Cardiac muscle cell (in vitro differentiated cells and primary cell): ENCODE measurements around the gene KIF4A. TPM values are rescaled to one million over a fixed set of nuclear protein-coding genes. Genes with fewer than 3 reads are reported as not detected.
A peak's percentile ranks its signal among the peaks of the same experiment; 100 is the strongest.

Source experiments
- DNase-seq, 2 donors: peaks; one replicate each; pipeline versions ENCODE4 v3.0.0 to v3.0.0-alpha.2; 2010 to 2017; ENCODE audit warnings: low read depth in 1 of 2, low spot score in 1 of 2
- H3K27ac ChIP-seq: fragments of 200-600 bp; sonication (generic); 2 replicates; pipeline ENCODE4 v1.5.1; 2016
- H3K27me3 ChIP-seq: fragments of 200-600 bp; sonication (generic); 2 replicates; pipeline ENCODE4 v1.6.0; 2016; ENCODE audit warnings: control low read depth
- H3K36me3 ChIP-seq: fragments of 200-600 bp; sonication (generic); 2 replicates; pipeline ENCODE4 v1.5.1; 2016; ENCODE audit warnings: control low read depth
- H3K4me1 ChIP-seq: fragments of 200-600 bp; sonication (generic); 2 replicates; pipeline ENCODE4 v1.8.1; 2017; ENCODE audit warnings: low read depth, mild to moderate bottlenecking, mixed run types
- H3K4me3 ChIP-seq: fragments of 200-600 bp; sonication (generic); 2 replicates; pipeline ENCODE4 v1.5.1; 2016; ENCODE audit warnings: mild to moderate bottlenecking
- H3K9me3 ChIP-seq: fragments of 200-600 bp; sonication (generic); 2 replicates; pipeline ENCODE4 v1.5.1; 2017; ENCODE audit warnings: low read depth, mild to moderate bottlenecking, control low read depth
- polyA plus RNA-seq: library from polyadenylated mRNA; unstranded; fragments of >200 nt; fragmentation: Nextera tagmentation; extraction: Ambion mirVana; gene quantifications from 2 replicates; pipeline ENCODE4 v1.2.1, GENCODE V29; 2016
- total RNA-seq: library from RNA; depleted of rRNA; stranded (reverse); fragments of >200 nt; gene quantifications from 2 replicates; pipeline ENCODE4 v1.2.3, GENCODE V29; 2016
- TF ChIP-seq, protein P1 (sequence below): IDR thresholded peaks from 2 replicates; pipeline ENCODE4 v1.5.1; 2012; ENCODE audit warnings: low read depth, mild to moderate bottlenecking, low read length

The KIF4A gene
- total and polyA plus RNA-seq, 2 experiments from 2014 or later, result 4.7 to 25.1 TPM

GRCh38 chrX:70331161-70331560 lies 41.3 kb downstream of the KIF4A start:
- Histone ChIP-seq H3K4me3 (no peak overlapping the region), H3K27me3 (no peaks in the 10 kb centered on the region), H3K27ac (no peak overlapping the region), H3K9me3 (no peaks in the 10 kb centered on the region), H3K36me3 (no peaks in the 10 kb centered on the region), H3K4me1 (no peaks in the 10 kb centered on the region)
- DNase-seq, result peak in 1 of 2 donors; percentile 67
- TF ChIP-seq, protein P1, sequence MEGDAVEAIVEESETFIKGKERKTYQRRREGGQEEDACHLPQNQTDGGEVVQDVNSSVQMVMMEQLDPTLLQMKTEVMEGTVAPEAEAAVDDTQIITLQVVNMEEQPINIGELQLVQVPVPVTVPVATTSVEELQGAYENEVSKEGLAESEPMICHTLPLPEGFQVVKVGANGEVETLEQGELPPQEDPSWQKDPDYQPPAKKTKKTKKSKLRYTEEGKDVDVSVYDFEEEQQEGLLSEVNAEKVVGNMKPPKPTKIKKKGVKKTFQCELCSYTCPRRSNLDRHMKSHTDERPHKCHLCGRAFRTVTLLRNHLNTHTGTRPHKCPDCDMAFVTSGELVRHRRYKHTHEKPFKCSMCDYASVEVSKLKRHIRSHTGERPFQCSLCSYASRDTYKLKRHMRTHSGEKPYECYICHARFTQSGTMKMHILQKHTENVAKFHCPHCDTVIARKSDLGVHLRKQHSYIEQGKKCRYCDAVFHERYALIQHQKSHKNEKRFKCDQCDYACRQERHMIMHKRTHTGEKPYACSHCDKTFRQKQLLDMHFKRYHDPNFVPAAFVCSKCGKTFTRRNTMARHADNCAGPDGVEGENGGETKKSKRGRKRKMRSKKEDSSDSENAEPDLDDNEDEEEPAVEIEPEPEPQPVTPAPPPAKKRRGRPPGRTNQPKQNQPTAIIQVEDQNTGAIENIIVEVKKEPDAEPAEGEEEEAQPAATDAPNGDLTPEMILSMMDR, result no peak

GRCh38 chrX:70332600-70332999 lies 42.7 kb downstream of the KIF4A start:
- no peaks in the 10 kb centered on the region for H3K9me3 ChIP-seq
- TF ChIP-seq, protein P1, result peak; percentile 24
- no peak for DNase-seq

DNA sequence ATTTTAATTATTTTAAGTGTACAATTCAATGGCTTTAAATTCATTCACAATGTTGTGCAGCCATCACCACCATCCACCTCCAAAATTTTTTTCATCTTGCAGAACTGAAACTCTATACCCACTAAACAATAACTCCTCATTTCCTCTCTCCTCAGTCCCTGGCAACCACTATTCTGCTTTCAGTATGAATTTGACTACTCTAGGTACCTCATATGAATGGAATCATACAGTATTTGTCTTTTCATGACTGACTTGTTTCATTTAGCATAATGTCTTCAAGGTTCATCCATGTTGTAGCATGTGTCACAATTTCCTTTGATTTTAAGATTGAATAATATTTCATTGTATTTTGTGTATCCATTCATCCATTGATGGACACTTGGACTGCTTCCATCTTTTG lies 46.9 kb downstream of the KIF4A start:
- H3K4me1 ChIP-seq, result no peaks in the 10 kb centered on the region
- H3K27ac ChIP-seq, result no peak overlapping the region
- no peaks in the 10 kb centered on the region for H3K36me3 ChIP-seq
- TF ChIP-seq, protein P1, result no peak
- no peak for DNase-seq
- no peaks in the 10 kb centered on the region for H3K9me3 ChIP-seq
- H3K4me3 ChIP-seq, result no peak overlapping the region
- H3K27me3 ChIP-seq, result no peaks in the 10 kb centered on the region

More at GRCh38 chrX:70332600-70332999, 42.7 kb downstream of the KIF4A start:
- no peak overlapping the region for H3K27ac ChIP-seq
- no peaks in the 10 kb centered on the region for H3K4me1 ChIP-seq
- H3K36me3 ChIP-seq, result no peaks in the 10 kb centered on the region
- no peaks in the 10 kb centered on the region for H3K27me3 ChIP-seq
- H3K4me3 ChIP-seq, result no peak overlapping the region

- H3K27ac ChIP-seq, result no peak overlapping the region
- H3K27me3 ChIP-seq, result no peaks in the 10 kb centered on the region
- H3K4me1 ChIP-seq, result no peaks in the 10 kb centered on the region
- TF ChIP-seq, protein P1, result no peak
- no peaks in the 10 kb centered on the region for H3K36me3 ChIP-seq
- peak in 1 of 2 donors; percentile 12 for DNase-seq
- H3K9me3 ChIP-seq, result no peaks in the 10 kb centered on the region
- no peak overlapping the region for H3K4me3 ChIP-seq
These were observed 48.4 kb downstream of the KIF4A start for GRCh38 chrX:70338290-70338689.

DNA sequence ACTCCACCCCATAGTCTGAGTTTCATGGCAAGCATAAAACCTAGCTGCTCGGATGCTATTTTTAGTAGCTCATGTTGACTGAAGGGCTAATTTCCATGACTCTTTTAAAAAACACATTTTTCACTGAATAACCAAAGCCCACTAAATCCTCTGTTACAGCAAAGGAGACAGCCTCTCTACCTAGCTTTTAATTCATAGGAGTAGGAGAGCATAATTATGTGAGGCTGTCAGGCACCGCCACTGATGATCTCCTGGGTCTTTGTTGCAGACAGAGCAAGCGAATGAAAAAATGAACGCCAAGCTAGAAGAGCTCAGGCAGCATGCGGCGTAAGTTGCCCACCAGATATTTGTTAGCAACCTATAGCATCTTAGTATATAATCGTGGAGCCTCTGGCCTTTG lies 53.5 kb downstream of the KIF4A start:
- H3K4me1 ChIP-seq, result no peaks in the 10 kb centered on the region
- no peaks in the 10 kb centered on the region for H3K36me3 ChIP-seq
- H3K27ac ChIP-seq, result no peak overlapping the region
- no peak overlapping the region for H3K4me3 ChIP-seq
- H3K27me3 ChIP-seq, result no peaks in the 10 kb centered on the region
- TF ChIP-seq, protein P1, result no peak
- H3K9me3 ChIP-seq, result no peaks in the 10 kb centered on the region
- DNase-seq, result no peak
